Limb (tissue), 2 donors: ENCODE results near the gene GALNT8.

ENCODE experiments used
- DNase-seq, 2 donors: peaks; one replicate each; pipeline ENCODE4 v3.0.0-alpha.2; 2016; ENCODE audit errors: extremely low spot score in 2 of 2

Gene GALNT8

GRCh38 chr12:4796694-4797482 lies 76.7 kb downstream of the GALNT8 start:
- no peak for DNase-seq

- DNase-seq, result no peak
Measured at GRCh38 chr12:4800555-4800954, 80.4 kb downstream of the GALNT8 start.

GRCh38 chr12:4802841-4803240 lies 82.6 kb downstream of the GALNT8 start:
- no peak for DNase-seq

GRCh38 chr12:4806439-4807115 lies 86.4 kb downstream of the GALNT8 start:
- no peak for DNase-seq

GRCh38 chr12:4807116-4807783 lies 87.0 kb downstream of the GALNT8 start:
- no peak for DNase-seq

GRCh38 chr12:4807813-4808212 lies 87.6 kb downstream of the GALNT8 start:
- no peak for DNase-seq

- peak; percentile 81 to 90 for DNase-seq
Measured at GRCh38 chr12:4809013-4809448, 88.8 kb downstream of the GALNT8 start.

- DNase-seq, result peak in 1 of 2 donors; percentile 56
Measured at GRCh38 chr12:4809449-4810218, 89.4 kb downstream of the GALNT8 start.

GRCh38 chr12:4810219-4810671 lies 90.0 kb downstream of the GALNT8 start:
- DNase-seq, result no peak

GRCh38 chr12:4812624-4813327 lies 92.6 kb downstream of the GALNT8 start:
- no peak for DNase-seq

- DNase-seq, result no peak
Measured at GRCh38 chr12:4813741-4814140, 93.5 kb downstream of the GALNT8 start.

GRCh38 chr12:4814485-4814884 lies 94.3 kb downstream of the GALNT8 start:
- DNase-seq, result no peak

- no peak for DNase-seq
Measured at GRCh38 chr12:4816744-4817525, 96.7 kb downstream of the GALNT8 start.

- no peak for DNase-seq
Measured at GRCh38 chr12:4817880-4818279, 97.7 kb downstream of the GALNT8 start.

GRCh38 chr12:4819654-4820053 lies 99.5 kb downstream of the GALNT8 start:
- no peak for DNase-seq

- DNase-seq, result no peak
Measured at GRCh38 chr12:4820971-4821370, 100.8 kb downstream of the GALNT8 start.
